Ecto neural progenitor cell (in vitro differentiated cells): ENCODE measurements around the gene OR1N1.
A peak's percentile ranks its signal among the peaks of the same experiment; 100 is the strongest.
"Not testable (repeated sequence)": the region's sequence is repeated elsewhere in the genome, so short reads cannot be mapped to it uniquely, and the experiment has no call there.

Source experiments
- DNase-seq: peaks from one replicate; pipeline ENCODE4 v3.0.0-alpha.2; 2018; ENCODE audit warnings: low spot score

Gene OR1N1, protein sequence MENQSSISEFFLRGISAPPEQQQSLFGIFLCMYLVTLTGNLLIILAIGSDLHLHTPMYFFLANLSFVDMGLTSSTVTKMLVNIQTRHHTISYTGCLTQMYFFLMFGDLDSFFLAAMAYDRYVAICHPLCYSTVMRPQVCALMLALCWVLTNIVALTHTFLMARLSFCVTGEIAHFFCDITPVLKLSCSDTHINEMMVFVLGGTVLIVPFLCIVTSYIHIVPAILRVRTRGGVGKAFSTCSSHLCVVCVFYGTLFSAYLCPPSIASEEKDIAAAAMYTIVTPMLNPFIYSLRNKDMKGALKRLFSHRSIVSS

DNA sequence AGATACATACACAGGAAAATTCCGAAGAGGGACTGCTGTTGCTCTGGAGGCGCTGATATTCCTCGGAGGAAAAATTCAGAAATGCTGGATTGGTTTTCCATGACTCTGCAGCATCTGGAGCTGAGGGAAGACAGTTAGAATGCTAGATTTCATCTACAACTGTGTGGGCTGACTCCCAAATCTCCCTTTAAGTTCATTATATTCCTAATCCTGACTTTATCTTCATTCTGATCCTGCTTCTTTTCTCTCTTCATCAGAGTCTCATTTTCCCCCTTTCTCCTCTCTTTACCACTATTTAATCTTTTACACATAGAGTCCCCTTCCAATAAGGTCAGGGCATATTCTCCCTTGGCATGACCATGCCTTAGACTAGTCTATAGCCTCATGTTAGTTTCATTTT, at the start of gene OR1N1:
TSS of gene OR1N1 (minus strand) at position 101 of the 400 bp plus-strand sequence. CDS start at position 101, 0 bp downstream.
- no peak for DNase-seq

DNA sequence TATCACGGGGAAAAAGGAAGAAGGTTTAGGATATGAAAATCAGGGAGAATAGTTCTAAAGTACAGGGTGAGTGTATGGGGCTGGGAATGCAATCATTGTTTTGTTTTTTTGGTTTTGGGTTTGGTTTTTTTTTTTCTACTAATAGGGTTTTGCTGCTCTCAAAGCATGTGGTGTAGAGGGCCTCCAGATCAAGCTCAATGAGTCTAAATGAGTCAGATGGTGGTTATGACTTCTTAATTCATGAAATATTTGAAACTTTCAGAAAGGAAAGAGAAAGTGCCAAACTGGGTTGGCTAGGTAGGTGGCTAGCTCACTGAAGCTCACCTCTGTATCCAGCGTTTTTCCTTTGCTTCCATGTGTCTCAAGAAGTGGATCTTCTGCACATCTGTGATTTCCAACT, 45.4 kb upstream of the OR1N1 start:
- DNase-seq: no peak

DNA sequence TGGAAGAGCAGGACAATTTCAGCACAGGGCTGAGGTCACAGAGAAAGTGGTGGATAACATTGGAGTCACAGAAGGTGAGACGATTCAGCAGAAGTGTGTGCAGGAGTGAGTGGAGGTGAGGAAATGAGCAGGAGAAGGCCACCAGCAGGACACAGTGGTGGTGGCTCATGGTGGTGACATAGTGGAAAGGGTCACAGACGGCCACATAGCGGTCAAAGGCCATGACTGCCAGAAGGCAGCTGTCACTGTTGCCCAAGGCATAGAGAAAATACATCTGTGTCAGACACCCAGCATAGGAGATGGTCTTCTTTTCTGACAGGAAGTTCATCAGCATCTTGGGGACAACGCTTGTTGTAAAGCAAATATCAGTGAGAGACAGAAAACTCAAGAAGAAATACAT, 40.8 kb upstream of the OR1N1 start:
- no peak for DNase-seq

DNA sequence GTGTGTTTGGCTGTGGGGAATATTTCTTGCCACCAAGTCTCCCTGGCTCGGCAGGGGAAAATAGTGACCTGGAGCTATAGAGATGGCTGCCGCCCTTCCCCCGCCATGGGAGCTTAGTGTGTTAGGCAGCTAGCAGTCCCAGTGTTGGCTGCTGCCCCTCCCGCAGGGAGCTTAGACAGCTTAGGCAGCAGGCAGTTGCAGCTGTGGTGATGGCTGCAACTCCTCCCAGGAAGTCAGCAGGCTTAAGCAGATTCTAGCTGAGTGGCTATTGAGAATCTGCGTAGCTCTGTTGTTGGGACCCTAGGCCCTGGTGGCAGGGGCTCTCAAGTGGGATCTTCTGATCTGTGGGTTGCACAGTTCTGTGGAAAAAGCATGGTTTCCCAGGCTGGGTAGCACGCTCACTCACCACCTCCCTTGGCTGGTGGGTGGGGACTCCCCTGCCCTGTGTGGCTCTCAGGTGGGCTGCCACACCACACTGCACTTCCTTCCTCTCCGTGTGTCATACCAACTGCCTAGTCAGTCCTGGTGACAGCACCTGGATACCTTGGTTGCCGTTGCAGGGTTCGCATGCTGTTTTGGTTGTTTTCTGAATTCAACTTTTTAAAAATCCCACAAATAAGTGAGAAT, 35.2 kb upstream of the OR1N1 start:
- DNase-seq: peak; percentile 74

DNA sequence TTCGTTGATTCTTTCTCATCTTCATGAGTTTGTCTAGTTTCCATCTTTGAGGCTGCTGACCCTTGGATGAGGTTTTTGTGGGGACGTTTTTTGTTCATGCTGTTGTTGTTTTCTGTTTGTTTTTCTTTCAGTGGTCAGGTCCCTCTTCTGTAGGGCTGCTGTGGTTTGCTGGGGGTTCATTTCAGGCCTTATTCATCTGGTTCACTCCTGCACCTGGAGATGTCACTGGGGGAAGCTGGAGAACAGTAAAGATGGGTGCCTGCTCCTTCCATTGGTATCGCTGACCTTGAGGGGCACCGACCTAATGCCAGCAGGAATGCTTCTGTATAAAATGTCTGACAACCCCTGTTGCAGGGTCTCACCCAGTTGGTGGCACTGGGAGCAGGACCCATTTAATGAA, 34.4 kb upstream of the OR1N1 start:
- no peak for DNase-seq

DNA sequence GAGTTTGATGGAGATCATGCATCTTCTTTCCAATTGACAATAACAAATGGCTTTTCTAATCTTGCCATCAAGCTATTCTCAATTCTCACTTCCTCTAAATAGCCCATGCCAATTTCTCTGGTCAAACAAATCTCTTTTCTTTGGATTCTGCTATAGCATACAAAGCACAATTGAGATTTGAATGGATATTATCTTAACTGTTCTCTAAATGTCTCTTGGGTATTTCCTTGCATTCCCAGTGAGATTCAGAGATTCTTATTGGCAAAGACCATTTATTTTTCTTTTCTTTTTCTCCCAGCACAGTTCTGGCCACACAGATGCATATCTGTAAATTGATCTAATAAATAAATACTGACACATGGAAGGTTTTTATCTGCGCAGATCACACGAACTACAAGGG, 25.7 kb upstream of the OR1N1 start, which contains the start of gene OR1N2:
TSS of gene OR1N2 (plus strand) at position 301 of the 400 bp plus-strand sequence. CDS start 100 bp downstream, outside the sequence.
- no peak for DNase-seq

DNA sequence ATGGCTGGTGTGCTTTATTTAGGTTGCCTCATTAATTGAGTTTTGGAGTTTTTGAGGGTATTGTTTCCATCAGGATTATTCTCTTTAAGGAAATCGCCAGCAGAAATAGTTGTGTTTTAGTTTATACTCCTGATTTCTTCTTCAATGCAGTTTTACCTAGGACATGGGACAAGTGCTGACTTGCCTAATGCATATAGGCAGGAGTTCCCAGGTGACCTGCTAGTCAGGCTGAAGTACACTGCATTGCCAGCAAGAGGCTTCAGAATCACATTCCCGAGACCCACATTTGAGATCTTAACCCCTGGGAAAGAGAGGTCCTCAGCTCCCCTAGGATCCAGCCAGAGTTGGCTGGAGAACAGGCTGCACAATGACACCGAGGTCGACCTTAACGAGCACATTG, 24.3 kb upstream of the OR1N1 start:
- DNase-seq: no peak

DNA sequence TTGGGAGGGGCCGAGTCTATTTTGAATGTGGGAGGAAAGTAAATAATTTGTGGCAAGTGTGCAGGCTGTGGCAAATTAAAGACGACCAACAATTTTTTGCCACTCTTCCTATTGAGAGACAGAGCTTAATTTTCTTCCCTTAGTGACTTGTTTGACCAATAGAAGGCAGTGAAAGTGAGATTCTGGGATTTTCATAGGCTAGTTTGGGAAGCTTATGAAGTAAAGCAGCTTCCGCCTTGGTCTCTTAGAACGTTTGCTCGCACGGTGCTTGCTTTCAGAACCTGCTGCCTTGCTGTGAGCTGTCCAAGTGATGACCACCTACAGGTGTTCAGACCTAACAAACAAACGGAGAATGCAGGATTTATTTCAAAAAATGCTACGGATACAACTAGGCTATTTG, 19.1 kb upstream of the OR1N1 start:
- DNase-seq: no peak

DNA sequence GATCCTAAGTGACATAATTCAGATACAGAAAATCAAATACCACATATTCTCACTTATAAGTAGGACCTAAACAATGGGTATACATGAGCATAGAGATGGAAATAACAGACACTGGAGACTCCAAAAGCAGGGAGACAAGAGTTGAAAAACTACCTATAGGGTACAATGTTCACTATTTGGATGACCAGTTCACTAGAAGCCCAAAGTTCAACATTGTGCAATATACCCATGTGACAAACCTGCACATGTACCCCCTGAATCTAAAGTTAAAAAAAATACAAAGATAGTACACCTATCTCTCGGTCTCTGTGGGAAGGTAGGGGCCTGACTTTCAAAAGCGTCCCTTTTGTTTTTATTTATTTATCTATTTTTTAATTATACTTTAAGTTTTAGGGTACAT, 11.7 kb upstream of the OR1N1 start:
- DNase-seq: no peak

DNA sequence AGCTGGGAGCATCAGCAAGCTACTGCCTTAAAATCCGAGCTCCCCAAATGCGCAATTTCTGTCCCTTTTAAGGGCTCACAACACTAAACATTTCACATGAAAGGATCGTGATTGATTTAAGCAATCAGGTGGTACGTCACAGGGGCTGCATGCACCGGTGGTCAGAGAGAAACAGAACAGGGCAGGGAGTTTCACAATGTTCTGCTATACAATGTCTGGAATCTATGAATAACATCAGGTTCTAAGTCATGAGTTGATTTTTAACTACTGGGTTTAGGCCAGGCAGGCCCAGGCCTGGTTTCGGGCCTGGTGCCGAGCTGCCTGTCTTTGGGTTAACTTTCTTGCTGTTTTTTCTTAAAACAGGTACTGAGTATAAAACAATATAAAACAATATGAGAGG, 10.0 kb upstream of the OR1N1 start:
- not testable (repeated sequence) for DNase-seq

DNA sequence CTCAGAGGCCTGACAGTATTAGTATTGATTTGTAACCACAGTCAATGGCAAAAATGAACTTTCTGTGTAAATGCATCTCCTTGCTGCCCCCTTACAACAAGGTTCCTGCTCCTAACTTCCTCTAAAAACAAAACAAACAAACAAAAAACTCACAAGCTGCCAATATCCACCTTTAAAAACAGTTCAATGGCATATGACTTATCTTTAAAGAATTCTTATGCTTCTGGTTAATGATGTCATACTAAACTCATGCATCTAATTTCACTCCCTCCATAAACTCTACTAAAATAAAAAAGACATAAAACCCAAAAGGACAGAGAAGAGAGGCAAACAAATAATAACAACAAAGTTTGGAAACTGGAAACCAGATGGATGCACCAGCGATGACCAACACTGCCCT, 9.0 kb upstream of the OR1N1 start:
- DNase-seq: no peak

DNA sequence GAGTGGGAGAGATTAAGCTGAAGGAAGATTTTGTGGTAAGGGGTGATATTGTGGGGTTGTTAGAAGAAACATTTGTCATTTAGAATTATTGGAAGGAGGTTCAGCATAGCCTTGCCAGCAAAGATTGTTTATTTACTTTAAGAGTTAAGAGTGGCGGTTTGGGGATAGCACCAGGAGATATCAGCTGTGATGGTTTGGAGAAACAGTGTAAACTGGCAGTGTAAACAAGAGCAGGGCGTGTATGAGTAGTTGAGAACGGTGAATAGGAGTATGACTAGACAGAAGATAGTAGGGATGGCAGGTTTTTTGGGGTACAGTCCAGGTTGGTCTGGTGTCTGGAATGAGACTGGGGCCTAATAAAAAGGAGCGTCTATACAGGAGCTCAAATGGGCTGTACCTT, 4.1 kb upstream of the OR1N1 start:
- DNase-seq: not testable (repeated sequence)

DNA sequence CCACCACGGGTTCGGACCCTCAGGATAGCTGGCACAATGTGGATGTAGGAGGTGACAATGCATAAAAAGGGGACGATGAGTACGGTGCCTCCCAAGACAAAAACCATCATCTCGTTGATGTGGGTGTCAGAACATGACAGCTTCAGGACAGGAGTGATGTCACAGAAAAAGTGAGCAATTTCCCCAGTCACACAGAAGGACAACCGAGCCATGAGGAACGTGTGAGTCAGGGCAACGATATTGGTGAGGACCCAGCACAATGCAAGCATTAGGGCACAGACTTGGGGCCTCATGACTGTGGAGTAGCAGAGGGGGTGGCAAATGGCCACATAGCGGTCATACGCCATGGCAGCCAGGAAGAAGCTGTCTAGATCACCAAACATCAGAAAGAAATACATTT, 491 bp downstream of the OR1N1 start:
- no peak for DNase-seq

DNA sequence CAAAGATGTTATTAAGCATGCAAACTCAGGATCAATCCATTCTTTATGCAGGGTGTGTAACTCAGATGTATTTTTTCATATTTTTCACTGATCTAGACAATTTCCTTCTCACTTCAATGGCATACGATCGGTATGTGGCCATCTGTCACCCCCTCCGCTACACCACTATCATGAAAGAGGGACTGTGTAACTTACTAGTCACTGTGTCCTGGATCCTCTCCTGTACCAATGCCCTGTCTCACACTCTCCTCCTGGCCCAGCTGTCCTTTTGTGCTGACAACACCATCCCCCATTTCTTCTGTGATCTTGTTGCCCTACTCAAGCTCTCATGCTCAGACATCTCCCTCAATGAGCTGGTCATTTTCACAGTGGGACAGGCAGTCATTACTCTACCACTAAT, 7.7 kb downstream of the OR1N1 start:
- no peak for DNase-seq

DNA sequence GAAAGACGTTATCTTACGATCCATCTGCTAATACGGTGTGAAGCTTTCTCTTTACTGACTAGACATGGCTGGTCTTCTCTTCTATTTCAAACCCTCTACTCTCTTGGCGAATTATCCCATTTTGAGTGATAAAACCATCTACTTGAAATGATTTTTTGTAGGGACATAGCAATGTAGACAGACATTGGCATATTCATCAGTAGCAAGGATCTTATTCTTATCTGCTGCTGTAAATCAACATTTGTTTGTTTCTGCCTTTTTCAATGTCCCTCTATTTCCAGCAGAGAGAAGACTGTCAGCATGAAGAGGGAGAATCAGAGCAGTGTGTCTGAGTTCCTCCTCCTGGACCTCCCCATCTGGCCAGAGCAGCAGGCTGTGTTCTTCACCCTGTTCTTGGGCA, 8.3 kb downstream of the OR1N1 start, which contains the start of gene OR1J4:
TSS of gene OR1J4 (plus strand) at position 301 of the 400 bp plus-strand sequence. CDS start at position 301, 0 bp downstream.
- no peak for DNase-seq

DNA sequence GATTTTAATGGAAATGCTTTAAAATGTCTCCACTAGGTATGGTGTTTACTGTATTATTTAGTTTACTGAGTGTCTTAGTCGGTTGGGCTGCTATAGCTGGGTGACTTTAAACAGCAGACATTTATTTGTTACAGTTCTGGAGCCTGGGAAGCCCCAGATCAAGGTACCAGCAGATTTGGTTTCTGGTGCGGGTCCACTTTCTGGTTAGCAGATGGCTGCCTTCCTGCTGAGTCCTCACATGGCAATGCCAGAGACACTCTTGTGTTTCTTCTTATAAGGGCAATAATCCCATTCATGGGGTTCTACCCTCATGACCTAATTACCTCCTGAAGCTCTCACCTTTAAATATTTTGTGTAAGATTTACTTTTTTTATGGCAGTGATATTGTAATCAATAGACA, 8.9 kb downstream of the OR1N1 start:
- DNase-seq: no peak

DNA sequence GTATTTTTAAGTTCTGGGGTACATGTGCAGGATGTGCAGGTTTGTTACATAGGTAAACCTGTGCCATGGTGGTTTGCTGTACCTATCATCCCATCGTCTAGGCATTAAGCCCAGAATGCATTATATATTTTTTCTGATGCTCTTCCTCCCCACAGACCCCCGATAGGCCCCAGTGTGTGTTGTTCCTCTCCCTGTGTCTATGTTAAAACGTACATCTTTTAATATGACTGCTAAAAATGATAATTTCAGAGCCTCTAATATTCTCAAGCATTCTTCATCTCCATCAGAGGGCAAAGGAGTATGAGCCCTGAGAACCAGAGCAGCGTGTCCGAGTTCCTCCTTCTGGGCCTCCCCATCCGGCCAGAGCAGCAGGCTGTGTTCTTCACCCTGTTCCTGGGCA, 16.6 kb downstream of the OR1N1 start, which contains the start of gene OR1J2:
TSS of gene OR1J2 (plus strand) at position 301 of the 400 bp plus-strand sequence. CDS start at position 301, 0 bp downstream.
- DNase-seq: no peak

DNA sequence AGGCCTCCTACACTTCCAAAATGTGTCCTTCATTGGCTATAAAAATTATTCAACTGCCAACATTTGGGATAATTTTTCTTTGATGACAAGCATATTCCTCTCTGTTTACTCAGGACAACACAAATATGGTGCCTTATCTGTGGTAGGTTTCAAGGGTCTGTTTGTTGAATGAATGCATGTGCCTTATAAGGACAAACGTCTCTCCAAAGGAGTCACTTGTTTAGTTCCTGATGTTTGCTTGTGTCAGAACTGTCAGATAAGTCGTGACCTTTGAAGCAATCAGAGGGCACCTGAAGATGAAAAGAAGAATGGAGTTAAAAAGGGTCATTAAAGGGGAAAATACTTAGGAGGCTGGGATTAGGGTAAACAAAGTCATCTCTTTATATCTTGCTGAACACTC, 20.1 kb downstream of the OR1N1 start:
- DNase-seq: no peak

DNA sequence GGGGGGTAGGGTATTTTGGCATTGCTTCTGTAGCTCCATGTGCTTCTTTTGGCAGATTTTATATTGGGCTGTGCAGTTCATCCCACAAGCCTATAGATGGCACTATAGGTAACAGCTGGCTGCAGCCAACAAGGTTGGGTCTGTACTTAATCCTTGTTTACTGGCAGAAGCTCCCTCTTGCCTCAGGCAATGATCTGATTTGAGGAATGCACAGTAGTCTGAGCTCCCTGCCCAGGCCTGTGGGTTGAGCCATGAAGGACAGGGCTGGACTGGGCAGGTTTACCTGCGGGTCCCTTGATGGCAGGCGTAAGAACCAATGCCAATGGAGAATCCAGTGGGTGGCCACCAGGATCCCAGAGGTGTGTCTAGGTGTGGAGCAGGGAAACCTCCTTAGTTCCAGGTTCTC, 28.2 kb downstream of the OR1N1 start:
- DNase-seq: peak; percentile 57

DNA sequence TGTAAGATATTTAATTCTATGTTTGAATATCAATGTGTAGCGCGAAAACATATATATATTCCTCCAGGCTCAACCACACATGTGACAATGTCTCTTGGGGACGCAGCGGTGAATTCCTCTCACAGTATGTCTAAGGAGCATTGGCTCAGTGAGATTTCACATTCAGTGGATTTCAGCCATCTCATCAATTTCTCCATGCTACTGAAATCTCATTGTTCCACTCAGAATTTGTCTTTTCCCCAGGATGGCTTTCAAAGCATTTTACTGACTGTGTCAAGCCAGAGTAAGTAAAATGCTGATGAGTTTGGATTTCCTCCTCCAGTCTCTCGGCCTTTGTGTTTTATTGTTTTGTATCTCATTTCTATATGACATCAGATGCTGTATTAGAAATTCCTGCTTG, 48.0 kb downstream of the OR1N1 start:
- DNase-seq: no peak

DNA sequence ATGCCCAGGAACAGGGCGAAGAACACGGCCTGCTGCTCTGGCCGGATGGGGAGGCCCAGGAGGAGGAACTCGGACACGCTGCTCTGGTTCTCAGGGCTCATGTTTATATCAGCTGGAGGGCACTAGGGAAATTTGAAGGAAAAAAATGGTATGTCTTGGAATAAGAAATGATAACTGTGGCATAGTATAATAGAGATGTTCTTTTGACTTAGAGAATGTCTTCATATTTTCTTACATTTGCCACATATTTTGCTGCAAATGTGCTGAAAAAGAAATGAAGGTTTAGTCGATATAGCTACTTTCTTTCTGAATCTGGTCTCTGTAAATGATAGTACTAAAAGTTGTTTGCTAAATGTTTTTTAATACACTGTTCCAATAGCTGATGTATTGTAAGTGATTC, 49.3 kb downstream of the OR1N1 start, which contains the start of gene OR1J1:
TSS of gene OR1J1 (minus strand) at position 101 of the 400 bp plus-strand sequence. CDS start at position 101, 0 bp downstream.
- no peak for DNase-seq

DNA sequence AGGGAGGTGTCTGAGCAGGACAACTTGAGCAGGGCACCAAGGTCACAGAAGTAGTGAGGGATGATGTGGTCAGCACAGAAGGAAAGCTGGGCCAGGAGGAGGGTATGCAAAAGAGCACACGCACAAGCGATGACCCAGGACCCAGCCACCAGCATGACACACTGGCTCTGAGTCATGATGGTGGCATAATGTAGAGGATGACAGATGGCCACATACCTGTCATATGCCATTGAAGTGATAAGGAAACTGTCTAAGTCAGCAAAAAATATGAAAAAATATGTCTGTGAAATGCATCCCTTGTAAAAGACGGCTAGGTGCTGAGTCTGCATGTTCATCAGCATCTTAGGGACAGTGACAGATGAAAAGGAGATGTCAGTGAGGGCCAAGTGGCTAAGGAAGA, 49.7 kb downstream of the OR1N1 start:
- DNase-seq: no peak
